Prostate gland (tissue), 2 donors: ENCODE measurements around the gene CIROP.

Experiments
- POLR2A ChIP-seq: fragments of 450-650 bp; IDR thresholded peaks from one replicate; pipeline ENCODE4 v1.6.1; 2016; ENCODE audit warnings: antibody characterized with exemption, mild to moderate bottlenecking
- POLR2AphosphoS5 ChIP-seq: sonication (generic); formaldehyde crosslinking; IDR thresholded peaks from one replicate; pipeline ENCODE4 v1.6.1; 2017; ENCODE audit warnings: antibody characterized with exemption
- TF ChIP-seq, protein P1 (sequence below), 4 experiments: fragments of 200-600 bp in 2 of 4; fragments of 450-650 bp in 2 of 4; sonication (generic) in 2 of 4; IDR thresholded peaks; 1 replicate in 3 of 4; 2 replicates in 1 of 4; pipeline ENCODE4 v1.5.1; 2016 to 2019; ENCODE audit warnings: antibody characterized with exemption in 4 of 4, mild to moderate bottlenecking in 2 of 4, moderate library complexity in 2 of 4

DNA sequence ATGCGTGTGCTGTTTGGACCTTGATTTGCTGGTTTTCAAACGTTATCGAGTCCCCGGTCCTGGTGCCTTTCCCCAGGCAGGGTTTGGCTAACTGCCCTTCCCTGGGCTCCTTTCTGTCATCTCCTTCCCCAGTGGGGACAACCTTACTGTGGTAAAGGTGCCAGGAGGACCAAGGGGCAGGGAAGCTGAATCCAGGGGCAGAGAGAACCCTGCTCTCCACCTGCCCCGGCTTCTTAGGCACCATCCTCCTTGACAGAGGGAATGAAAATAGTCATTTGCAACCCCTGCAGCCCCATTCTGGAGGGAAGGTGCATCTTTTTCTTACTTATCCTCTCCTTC is 9.3 kb upstream of the CIROP start:
- no peak for TF ChIP-seq POLR2A
- no peak for TF ChIP-seq POLR2AphosphoS5
- TF ChIP-seq, protein P1, sequence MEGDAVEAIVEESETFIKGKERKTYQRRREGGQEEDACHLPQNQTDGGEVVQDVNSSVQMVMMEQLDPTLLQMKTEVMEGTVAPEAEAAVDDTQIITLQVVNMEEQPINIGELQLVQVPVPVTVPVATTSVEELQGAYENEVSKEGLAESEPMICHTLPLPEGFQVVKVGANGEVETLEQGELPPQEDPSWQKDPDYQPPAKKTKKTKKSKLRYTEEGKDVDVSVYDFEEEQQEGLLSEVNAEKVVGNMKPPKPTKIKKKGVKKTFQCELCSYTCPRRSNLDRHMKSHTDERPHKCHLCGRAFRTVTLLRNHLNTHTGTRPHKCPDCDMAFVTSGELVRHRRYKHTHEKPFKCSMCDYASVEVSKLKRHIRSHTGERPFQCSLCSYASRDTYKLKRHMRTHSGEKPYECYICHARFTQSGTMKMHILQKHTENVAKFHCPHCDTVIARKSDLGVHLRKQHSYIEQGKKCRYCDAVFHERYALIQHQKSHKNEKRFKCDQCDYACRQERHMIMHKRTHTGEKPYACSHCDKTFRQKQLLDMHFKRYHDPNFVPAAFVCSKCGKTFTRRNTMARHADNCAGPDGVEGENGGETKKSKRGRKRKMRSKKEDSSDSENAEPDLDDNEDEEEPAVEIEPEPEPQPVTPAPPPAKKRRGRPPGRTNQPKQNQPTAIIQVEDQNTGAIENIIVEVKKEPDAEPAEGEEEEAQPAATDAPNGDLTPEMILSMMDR (IDR thresholded peaks at IDR 0.05): no peak
